ENCODE measurements around the gene DNASE1L2. TPM values are rescaled to one million over a fixed set of nuclear protein-coding genes. Genes with fewer than 3 reads are reported as not detected.

The DNASE1L2 gene
- total RNA-seq, 1 donor from 2014 or later: 0.40 TPM

GRCh38 chr16:2223221-2223941 is 12.9 kb upstream of the DNASE1L2 start, which contains the start of gene E4F1:
TSS of gene E4F1 (plus strand) at chr16:2223591. CDS start at chr16:2223614, 23 bp downstream.
- peak; percentile 100 for DNase-seq (ENCODE audit: low read depth in 2 of 2)

- DNase-seq (ENCODE audit: low read depth in 2 of 2): peak; percentile 71 to 77
Measured at GRCh38 chr16:2223942-2224486, 12.2 kb upstream of the DNASE1L2 start.

GRCh38 chr16:2226245-2226793 is 9.9 kb upstream of the DNASE1L2 start:
- DNase-seq (ENCODE audit: low read depth in 2 of 2): no peak

- DNase-seq (ENCODE audit: low read depth in 2 of 2): no peak
Measured at GRCh38 chr16:2226918-2227317, 9.3 kb upstream of the DNASE1L2 start.

GRCh38 chr16:2228161-2228824 is 8.0 kb upstream of the DNASE1L2 start:
- no peak for DNase-seq (ENCODE audit: low read depth in 2 of 2)

- no peak for DNase-seq (ENCODE audit: low read depth in 2 of 2)
Measured at GRCh38 chr16:2229091-2229490, 7.2 kb upstream of the DNASE1L2 start.

GRCh38 chr16:2229632-2230250 is 6.5 kb upstream of the DNASE1L2 start:
- DNase-seq (ENCODE audit: low read depth in 2 of 2): no peak

GRCh38 chr16:2230376-2230775 is 5.9 kb upstream of the DNASE1L2 start:
- DNase-seq (ENCODE audit: low read depth in 2 of 2): no peak

- DNase-seq (ENCODE audit: low read depth in 2 of 2): no peak
Measured at GRCh38 chr16:2231016-2231931, 5.0 kb upstream of the DNASE1L2 start.

GRCh38 chr16:2232094-2232990 is 3.9 kb upstream of the DNASE1L2 start:
- DNase-seq (ENCODE audit: low read depth in 2 of 2): no peak

- DNase-seq (ENCODE audit: low read depth in 2 of 2): no peak
Measured at GRCh38 chr16:2233046-2233775, 3.0 kb upstream of the DNASE1L2 start.

- no peak for DNase-seq (ENCODE audit: low read depth in 2 of 2)
Measured at GRCh38 chr16:2233872-2234812, 2.1 kb upstream of the DNASE1L2 start.

GRCh38 chr16:2234813-2235170 is 1.5 kb upstream of the DNASE1L2 start:
- DNase-seq (ENCODE audit: low read depth in 2 of 2): no peak

GRCh38 chr16:2235234-2235651 is 1.0 kb upstream of the DNASE1L2 start:
- no peak for DNase-seq (ENCODE audit: low read depth in 2 of 2)

GRCh38 chr16:2235695-2236336 is 428 bp upstream of the DNASE1L2 start:
- no peak for DNase-seq (ENCODE audit: low read depth in 2 of 2)

GRCh38 chr16:2237102-2237482 is 848 bp downstream of the DNASE1L2 start:
- no peak for DNase-seq (ENCODE audit: low read depth in 2 of 2)

- no peak for DNase-seq (ENCODE audit: low read depth in 2 of 2)
Measured at GRCh38 chr16:2237493-2238149, 1.4 kb downstream of the DNASE1L2 start.

Measured in lung microvascular endothelial cell (primary cell).